Measurements from ENCODE around the gene CSTF3. TPM values are rescaled to one million over a fixed set of nuclear protein-coding genes. Genes with fewer than 3 reads are reported as not detected.

Gene CSTF3
- total RNA-seq, 1 donor from 2014 or later: 17.9 TPM

GRCh38 chr11:33116535-33116934, 44.7 kb downstream of the CSTF3 start:
- no peaks in the 10 kb centered on the region for H3K36me3 Mint-ChIP-seq (ENCODE audit: low read depth)
- H3K9me3 Mint-ChIP-seq (ENCODE audit: low read depth): no peaks in the 10 kb centered on the region
- no peak for DNase-seq (ENCODE audit: low spot score)
- no peak for TF ChIP-seq CTCF (IDR thresholded peaks at IDR 0.05)
- no peak overlapping the region for H3K4me3 Mint-ChIP-seq (ENCODE audit: unreplicated experiment)
- no peaks in the 10 kb centered on the region for H3K27me3 Mint-ChIP-seq (ENCODE audit: low read depth)
- peak overlapping the region; percentile 42 for H3K27ac Mint-ChIP-seq (ENCODE audit: unreplicated experiment)
- no peaks in the 10 kb centered on the region for H3K4me1 Mint-ChIP-seq (ENCODE audit: low read depth)

GRCh38 chr11:33110083-33110482, 51.2 kb downstream of the CSTF3 start:
- no peak for DNase-seq (ENCODE audit: low spot score)
- no peak for TF ChIP-seq CTCF (IDR thresholded peaks at IDR 0.05)
- H3K4me1 Mint-ChIP-seq (ENCODE audit: low read depth): no peaks in the 10 kb centered on the region
- H3K27ac Mint-ChIP-seq (ENCODE audit: unreplicated experiment): no peak overlapping the region
- no peaks in the 10 kb centered on the region for H3K27me3 Mint-ChIP-seq (ENCODE audit: low read depth)
- no peak overlapping the region for H3K4me3 Mint-ChIP-seq (ENCODE audit: unreplicated experiment)
- H3K9me3 Mint-ChIP-seq (ENCODE audit: low read depth): no peaks in the 10 kb centered on the region
- H3K36me3 Mint-ChIP-seq (ENCODE audit: low read depth): peaks cover 3% of the 10 kb centered on the region

- no peak overlapping the region for H3K27ac Mint-ChIP-seq (ENCODE audit: unreplicated experiment)
- peaks cover 6% of the 10 kb centered on the region for H3K36me3 Mint-ChIP-seq (ENCODE audit: low read depth)
- DNase-seq (ENCODE audit: low spot score): no peak
- no peak for TF ChIP-seq CTCF (IDR thresholded peaks at IDR 0.05)
- no peaks in the 10 kb centered on the region for H3K4me1 Mint-ChIP-seq (ENCODE audit: low read depth)
- H3K4me3 Mint-ChIP-seq (ENCODE audit: unreplicated experiment): no peak overlapping the region
- H3K9me3 Mint-ChIP-seq (ENCODE audit: low read depth): no peaks in the 10 kb centered on the region
- H3K27me3 Mint-ChIP-seq (ENCODE audit: low read depth): no peaks in the 10 kb centered on the region
Measured at GRCh38 chr11:33109294-33109895, 51.9 kb downstream of the CSTF3 start.

GRCh38 chr11:33103836-33104235, 57.4 kb downstream of the CSTF3 start:
- DNase-seq (ENCODE audit: low spot score): no peak

GRCh38 chr11:33094157-33094556, 67.1 kb downstream of the CSTF3 start:
- no peaks in the 10 kb centered on the region for H3K9me3 Mint-ChIP-seq (ENCODE audit: low read depth)
- DNase-seq (ENCODE audit: low spot score): no peak
- H3K27ac Mint-ChIP-seq (ENCODE audit: unreplicated experiment): no peak overlapping the region
- TF ChIP-seq CTCF (IDR thresholded peaks at IDR 0.05): no peak
- peaks cover 23% of the 10 kb centered on the region for H3K36me3 Mint-ChIP-seq (ENCODE audit: low read depth)
- no peaks in the 10 kb centered on the region for H3K4me1 Mint-ChIP-seq (ENCODE audit: low read depth)
- no peaks in the 10 kb centered on the region for H3K27me3 Mint-ChIP-seq (ENCODE audit: low read depth)
- no peak overlapping the region for H3K4me3 Mint-ChIP-seq (ENCODE audit: unreplicated experiment)

More at GRCh38 chr11:33103836-33104235, 57.4 kb downstream of the CSTF3 start:
- H3K4me3 Mint-ChIP-seq (ENCODE audit: unreplicated experiment): no peak overlapping the region
- no peak for TF ChIP-seq CTCF (IDR thresholded peaks at IDR 0.05)
- H3K27me3 Mint-ChIP-seq (ENCODE audit: low read depth): no peaks in the 10 kb centered on the region
- H3K9me3 Mint-ChIP-seq (ENCODE audit: low read depth): no peaks in the 10 kb centered on the region
- H3K4me1 Mint-ChIP-seq (ENCODE audit: low read depth): peaks cover 3% of the 10 kb centered on the region
- no peak overlapping the region for H3K27ac Mint-ChIP-seq (ENCODE audit: unreplicated experiment)
- peaks cover 19% of the 10 kb centered on the region for H3K36me3 Mint-ChIP-seq (ENCODE audit: low read depth)

Measured in chondrocyte (in vitro differentiated cells).